ENCODE results near the gene FSHB. TPM values are rescaled to one million over a fixed set of nuclear protein-coding genes. Genes with fewer than 3 reads are reported as not detected.
A peak's percentile ranks its signal among the peaks of the same experiment; 100 is the strongest.

The FSHB gene
- total RNA-seq, 2 experiments from 2014 or later, result not detected

- no peak overlapping the region for H3K27ac Mint-ChIP-seq
- DNase-seq (no peak), ATAC-seq (no peak)
- no peaks in the 10 kb centered on the region for H3K36me3 Mint-ChIP-seq (ENCODE audit: low read depth)
- no peak for TF ChIP-seq CTCF (IDR thresholded peaks at IDR 0.05)
- CTCF ChIA-PET, result no interaction called here
- H3K27me3 Mint-ChIP-seq, result no peaks in the 10 kb centered on the region
- peaks cover 20% of the 10 kb centered on the region for H3K4me1 Mint-ChIP-seq (ENCODE audit: low read depth)
- H3K4me3 Mint-ChIP-seq, result no peak overlapping the region
- POLR2A ChIA-PET, result no interaction called here
- intact Hi-C loops (cut with micrococcal nuclease), result no loop called here
- peaks cover 2% of the 10 kb centered on the region for H3K9me3 Mint-ChIP-seq
These were observed 49.0 kb downstream of the FSHB start for GRCh38 chr11:30279796-30280195.

GRCh38 chr11:30281476-30282288, 50.9 kb downstream of the FSHB start:
- Mint-ChIP-seq H3K4me3 (no peak overlapping the region), H3K4me1 (ENCODE audit: low read depth) (peaks cover 20% of the 10 kb centered on the region), H3K9me3 (peaks cover 2% of the 10 kb centered on the region), H3K36me3 (ENCODE audit: low read depth) (no peaks in the 10 kb centered on the region), H3K27ac (no peak overlapping the region), H3K27me3 (no peaks in the 10 kb centered on the region)
- ChIA-PET CTCF (no interaction called here), POLR2A (no interaction called here)
- TF ChIP-seq CTCF (IDR thresholded peaks at IDR 0.05), result no peak
- DNase-seq (peak; percentile 5), ATAC-seq (peak; percentile 38)
- intact Hi-C loops (cut with micrococcal nuclease), result no loop called here

- intact Hi-C loops (cut with micrococcal nuclease), result no loop called here
- POLR2A ChIA-PET, result no interaction called here
These were observed 51.4 kb downstream of the FSHB start for GRCh38 chr11:30282289-30282631.

More at GRCh38 chr11:30282289-30282631, 51.4 kb downstream of the FSHB start:
- Mint-ChIP-seq H3K27ac (no peak overlapping the region), H3K9me3 (peaks cover 2% of the 10 kb centered on the region), H3K27me3 (no peaks in the 10 kb centered on the region), H3K4me1 (ENCODE audit: low read depth) (peaks cover 20% of the 10 kb centered on the region), H3K36me3 (ENCODE audit: low read depth) (no peaks in the 10 kb centered on the region), H3K4me3 (no peak overlapping the region)
- peak; percentile 73 for DNase-seq
- CTCF ChIA-PET, result no interaction called here
- TF ChIP-seq CTCF (IDR thresholded peaks at IDR 0.05), result no peak
- peak; percentile 93 for ATAC-seq

Other genes with a start within 250 kb of the FSHB start
- gene KCNA4, start 214.0 kb upstream of the FSHB start, total RNA-seq, result not detected
- gene ARL14EP, start 92.1 kb downstream of the FSHB start, total RNA-seq, result 10 to 100 TPM; 23.3 to 28.3 TPM